ENCODE results near the gene MOGAT1.

- TF ChIP-seq CTCF (conservative IDR thresholded peaks at IDR 0.05; ENCODE audit: low read depth, low read length), result no peak
- no peak for TF ChIP-seq EZH2 (IDR thresholded peaks at IDR 0.05; ENCODE audit: low read length, unreplicated experiment)
Observed at GRCh38 chr2:222637067-222637466, 34.4 kb upstream of the MOGAT1 start.
